Prostate gland (tissue), 2 donors: Measurements from ENCODE around the gene NDUFS2. TPM values are rescaled to one million over a fixed set of nuclear protein-coding genes. Genes with fewer than 3 reads are reported as not detected.
A peak's percentile ranks its signal among the peaks of the same experiment; 100 is the strongest.

Experiments
- DNase-seq: peaks from one replicate; pipeline ENCODE4 v3.0.0-alpha.2; 2019; ENCODE audit warnings: low spot score
- H3K27ac ChIP-seq, 2 donors: fragments of 200-600 bp; sonication (generic); 2 replicates each; pipeline ENCODE4 v1.5.1; 2017 to 2019
- H3K27me3 ChIP-seq: fragments of 200-600 bp; sonication (generic); replicated peaks from 2 replicates; pipeline ENCODE4 v1.5.1; 2019; ENCODE audit not compliant: insufficient read depth
- H3K36me3 ChIP-seq, 2 donors: fragments of 200-600 bp; sonication (generic); 1 replicate in 1 of 2; 2 replicates in 1 of 2; pipeline versions ENCODE4 v1.5.1 to v1.8.1; 2017 to 2019
- H3K4me1 ChIP-seq: fragments of 200-600 bp; sonication (generic); replicated peaks from 2 replicates; pipeline ENCODE4 v1.5.1; 2019
- H3K4me3 ChIP-seq, 2 donors: fragments of 200-600 bp; sonication (generic); 2 replicates each; pipeline ENCODE4 v1.5.1; 2017 to 2019
- H3K9me3 ChIP-seq: fragments of 200-600 bp; sonication (generic); 2 replicates; pipeline ENCODE4 v1.5.1; 2017
- POLR2A ChIP-seq: fragments of 450-650 bp; IDR thresholded peaks from one replicate; pipeline ENCODE4 v1.6.1; 2016; ENCODE audit warnings: antibody characterized with exemption, mild to moderate bottlenecking
- POLR2AphosphoS5 ChIP-seq: sonication (generic); formaldehyde crosslinking; IDR thresholded peaks from one replicate; pipeline ENCODE4 v1.6.1; 2017; ENCODE audit warnings: antibody characterized with exemption
- WGBS: methylation state at CpG from one replicate; pipeline ENCODE4 v1.1.5; 2018; 5-methylcytosine and 5-hydroxymethylcytosine counted together
- intact Hi-C: fragments of 100-400 bp; cut with DNase I; formaldehyde crosslinking; loops from one replicate; pipeline ENCODE4 v1.14.2; 2022
- total RNA-seq, 2 donors: library from RNA; depleted of rRNA; stranded (reverse); fragments of >200 nt; gene quantifications; one replicate each; pipeline ENCODE4 v1.1.0, GENCODE V29; 2016
- TF ChIP-seq, protein P1 (sequence below), 4 experiments: fragments of 200-600 bp in 2 of 4; fragments of 450-650 bp in 2 of 4; sonication (generic) in 2 of 4; IDR thresholded peaks; 1 replicate in 3 of 4; 2 replicates in 1 of 4; pipeline ENCODE4 v1.5.1; 2016 to 2019; ENCODE audit warnings: antibody characterized with exemption in 4 of 4, mild to moderate bottlenecking in 2 of 4, moderate library complexity in 2 of 4

Gene NDUFS2
- total RNA-seq, 2 donors from 2014 or later, result 108 to 111 TPM

- DNase-seq, result no peak
- no peaks in the 10 kb centered on the region for H3K4me1 ChIP-seq
- no peak overlapping the region for H3K27ac ChIP-seq
- no peaks in the 10 kb centered on the region for H3K27me3 ChIP-seq
- no peaks in the 10 kb centered on the region for H3K36me3 ChIP-seq
- H3K9me3 ChIP-seq, result no peaks in the 10 kb centered on the region
- H3K4me3 ChIP-seq, result no peak overlapping the region
- TF ChIP-seq, protein P1, sequence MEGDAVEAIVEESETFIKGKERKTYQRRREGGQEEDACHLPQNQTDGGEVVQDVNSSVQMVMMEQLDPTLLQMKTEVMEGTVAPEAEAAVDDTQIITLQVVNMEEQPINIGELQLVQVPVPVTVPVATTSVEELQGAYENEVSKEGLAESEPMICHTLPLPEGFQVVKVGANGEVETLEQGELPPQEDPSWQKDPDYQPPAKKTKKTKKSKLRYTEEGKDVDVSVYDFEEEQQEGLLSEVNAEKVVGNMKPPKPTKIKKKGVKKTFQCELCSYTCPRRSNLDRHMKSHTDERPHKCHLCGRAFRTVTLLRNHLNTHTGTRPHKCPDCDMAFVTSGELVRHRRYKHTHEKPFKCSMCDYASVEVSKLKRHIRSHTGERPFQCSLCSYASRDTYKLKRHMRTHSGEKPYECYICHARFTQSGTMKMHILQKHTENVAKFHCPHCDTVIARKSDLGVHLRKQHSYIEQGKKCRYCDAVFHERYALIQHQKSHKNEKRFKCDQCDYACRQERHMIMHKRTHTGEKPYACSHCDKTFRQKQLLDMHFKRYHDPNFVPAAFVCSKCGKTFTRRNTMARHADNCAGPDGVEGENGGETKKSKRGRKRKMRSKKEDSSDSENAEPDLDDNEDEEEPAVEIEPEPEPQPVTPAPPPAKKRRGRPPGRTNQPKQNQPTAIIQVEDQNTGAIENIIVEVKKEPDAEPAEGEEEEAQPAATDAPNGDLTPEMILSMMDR (IDR thresholded peaks at IDR 0.05), result no peak
- TF ChIP-seq POLR2AphosphoS5, result no peak
- TF ChIP-seq POLR2A, result no peak
- 65% methylated on average over 3 of the region's 3 CpGs for WGBS
- intact Hi-C loops, result no loop called here
These were observed 22.5 kb upstream of the NDUFS2 start for GRCh38 chr1:161179698-161180097.

DNA sequence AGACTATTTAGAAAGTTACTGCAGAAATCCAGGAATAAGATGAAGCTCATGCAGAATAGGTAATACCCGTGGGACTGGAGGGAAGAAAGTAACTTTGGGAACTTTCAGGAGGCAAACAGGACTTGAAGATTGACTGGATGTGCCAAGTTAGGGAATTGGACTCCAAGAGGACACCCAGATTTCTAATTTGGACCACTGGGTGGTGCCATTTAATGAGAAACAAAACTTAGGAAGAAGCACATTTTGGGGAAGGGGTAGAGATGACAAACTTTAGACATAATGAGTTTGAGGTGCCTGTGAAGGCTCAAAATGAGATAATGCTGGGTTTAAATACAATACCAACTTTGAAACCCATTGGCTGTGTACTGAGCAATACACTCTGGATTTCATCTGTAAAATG, 21.5 kb upstream of the NDUFS2 start:
- TF ChIP-seq, protein P1 (IDR thresholded peaks at IDR 0.05), result peak in 1 of 4 experiments; percentile 12
- TF ChIP-seq POLR2AphosphoS5, result no peak
- intact Hi-C loops, result no loop called here
- WGBS, result 68% methylated on average over 1 of the region's 1 CpG
- Histone ChIP-seq H3K27ac (no peak overlapping the region), H3K4me3 (no peak overlapping the region), H3K4me1 (no peaks in the 10 kb centered on the region), H3K36me3 (no peaks in the 10 kb centered on the region), H3K9me3 (no peaks in the 10 kb centered on the region), H3K27me3 (no peaks in the 10 kb centered on the region)
- no peak for DNase-seq

DNA sequence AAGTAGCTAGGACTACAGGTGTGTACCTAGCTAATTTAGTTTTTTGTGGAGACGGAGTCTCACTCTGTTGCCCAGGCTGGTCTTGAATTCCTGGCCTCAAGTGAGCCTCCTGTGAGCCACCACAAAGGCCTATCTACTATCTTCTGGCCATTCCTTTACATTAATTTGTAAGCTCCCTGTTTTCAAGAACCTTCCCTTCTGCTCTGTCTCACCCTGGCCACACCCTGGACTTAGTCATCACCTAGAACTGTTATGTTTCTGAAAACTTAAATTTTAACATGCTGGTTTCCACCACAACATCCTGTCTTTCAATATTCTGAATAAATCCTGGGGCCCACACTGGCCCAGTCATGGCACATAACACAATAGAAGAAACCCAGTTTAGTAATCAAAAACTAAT, 20.0 kb upstream of the NDUFS2 start:
- intact Hi-C loops, result no loop called here
- Histone ChIP-seq H3K36me3 (no peaks in the 10 kb centered on the region), H3K4me3 (no peak overlapping the region), H3K27ac (no peak overlapping the region), H3K4me1 (no peaks in the 10 kb centered on the region), H3K27me3 (no peaks in the 10 kb centered on the region), H3K9me3 (no peaks in the 10 kb centered on the region)
- TF ChIP-seq, protein P1 (IDR thresholded peaks at IDR 0.05), result no peak
- TF ChIP-seq POLR2A (no peak), POLR2AphosphoS5 (no peak)
- 96% methylated on average over 1 of the region's 1 CpG for WGBS
- no peak for DNase-seq

GRCh38 chr1:161185282-161185682, 16.9 kb upstream of the NDUFS2 start:
- Histone ChIP-seq H3K4me1 (no peaks in the 10 kb centered on the region), H3K4me3 (no peak overlapping the region), H3K27ac (no peak overlapping the region), H3K27me3 (no peaks in the 10 kb centered on the region), H3K36me3 (no peaks in the 10 kb centered on the region), H3K9me3 (no peaks in the 10 kb centered on the region)
- WGBS, result 13% methylated on average over 3 of the region's 3 CpGs
- DNase-seq, result no peak
- TF ChIP-seq POLR2A (no peak), POLR2AphosphoS5 (peak; percentile 22)
- intact Hi-C loops, result no loop called here

GRCh38 chr1:161185732-161186311, 16.3 kb upstream of the NDUFS2 start:
- no peak for TF ChIP-seq POLR2A
- TF ChIP-seq POLR2AphosphoS5, result no peak
- TF ChIP-seq, protein P1 (IDR thresholded peaks at IDR 0.05), result no peak
- Histone ChIP-seq H3K27ac (no peak overlapping the region), H3K27me3 (no peaks in the 10 kb centered on the region), H3K4me1 (no peaks in the 10 kb centered on the region), H3K4me3 (no peak overlapping the region), H3K9me3 (no peaks in the 10 kb centered on the region), H3K36me3 (no peaks in the 10 kb centered on the region)
- no peak for DNase-seq
- WGBS, result 61% methylated on average over 2 of the region's 2 CpGs
- intact Hi-C loops, result no loop called here
